Transverse colon (tissue), 4 donors: ENCODE data around the gene AHDC1.

Experiments
- POLR2AphosphoS5 ChIP-seq, 3 donors: sonication (generic); formaldehyde crosslinking; IDR thresholded peaks; one replicate each; pipeline ENCODE4 v1.6.1; 2016; ENCODE audit warnings: antibody characterized with exemption in 3 of 3
- TF ChIP-seq, protein P1 (sequence below), 5 experiments: fragments of 200-600 bp in 3 of 5; fragments of 450-650 bp in 2 of 5; sonication (generic) in 3 of 5; IDR thresholded peaks; 1 replicate in 2 of 5; 2 replicates in 3 of 5; pipeline ENCODE4 v1.5.1; 2016 to 2017; ENCODE audit warnings: antibody characterized with exemption in 5 of 5, inconsistent platforms in 3 of 5, mild to moderate bottlenecking in 2 of 5, moderate library complexity in 1 of 5

DNA sequence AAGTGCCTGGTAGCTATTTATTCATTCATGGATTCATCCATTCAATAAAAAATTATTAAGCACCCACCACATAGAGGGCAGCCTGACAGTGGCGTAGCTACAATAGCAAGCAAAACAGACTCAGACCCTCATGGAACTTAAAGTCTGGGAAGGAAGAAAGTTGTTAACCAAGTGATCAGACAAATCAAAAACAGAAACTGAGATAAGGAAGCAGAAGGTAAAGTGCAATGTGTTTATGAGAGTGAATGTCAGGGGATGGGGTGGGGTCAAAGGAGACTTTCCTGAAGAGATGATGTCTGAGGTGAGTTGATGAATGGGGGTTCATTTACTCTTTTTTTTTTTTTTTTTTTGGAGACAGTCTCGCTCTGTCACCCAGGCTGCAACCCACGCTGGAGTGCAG lies 111.1 kb downstream of the AHDC1 start:
- TF ChIP-seq POLR2AphosphoS5 (IDR thresholded peaks at IDR 0.05): no peak
- TF ChIP-seq, protein P1, sequence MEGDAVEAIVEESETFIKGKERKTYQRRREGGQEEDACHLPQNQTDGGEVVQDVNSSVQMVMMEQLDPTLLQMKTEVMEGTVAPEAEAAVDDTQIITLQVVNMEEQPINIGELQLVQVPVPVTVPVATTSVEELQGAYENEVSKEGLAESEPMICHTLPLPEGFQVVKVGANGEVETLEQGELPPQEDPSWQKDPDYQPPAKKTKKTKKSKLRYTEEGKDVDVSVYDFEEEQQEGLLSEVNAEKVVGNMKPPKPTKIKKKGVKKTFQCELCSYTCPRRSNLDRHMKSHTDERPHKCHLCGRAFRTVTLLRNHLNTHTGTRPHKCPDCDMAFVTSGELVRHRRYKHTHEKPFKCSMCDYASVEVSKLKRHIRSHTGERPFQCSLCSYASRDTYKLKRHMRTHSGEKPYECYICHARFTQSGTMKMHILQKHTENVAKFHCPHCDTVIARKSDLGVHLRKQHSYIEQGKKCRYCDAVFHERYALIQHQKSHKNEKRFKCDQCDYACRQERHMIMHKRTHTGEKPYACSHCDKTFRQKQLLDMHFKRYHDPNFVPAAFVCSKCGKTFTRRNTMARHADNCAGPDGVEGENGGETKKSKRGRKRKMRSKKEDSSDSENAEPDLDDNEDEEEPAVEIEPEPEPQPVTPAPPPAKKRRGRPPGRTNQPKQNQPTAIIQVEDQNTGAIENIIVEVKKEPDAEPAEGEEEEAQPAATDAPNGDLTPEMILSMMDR (IDR thresholded peaks at IDR 0.05): no peak
